ENCODE measurements around the gene AMDHD2.
A peak's percentile ranks its signal among the peaks of the same experiment; 100 is the strongest.

Gene AMDHD2

DNA sequence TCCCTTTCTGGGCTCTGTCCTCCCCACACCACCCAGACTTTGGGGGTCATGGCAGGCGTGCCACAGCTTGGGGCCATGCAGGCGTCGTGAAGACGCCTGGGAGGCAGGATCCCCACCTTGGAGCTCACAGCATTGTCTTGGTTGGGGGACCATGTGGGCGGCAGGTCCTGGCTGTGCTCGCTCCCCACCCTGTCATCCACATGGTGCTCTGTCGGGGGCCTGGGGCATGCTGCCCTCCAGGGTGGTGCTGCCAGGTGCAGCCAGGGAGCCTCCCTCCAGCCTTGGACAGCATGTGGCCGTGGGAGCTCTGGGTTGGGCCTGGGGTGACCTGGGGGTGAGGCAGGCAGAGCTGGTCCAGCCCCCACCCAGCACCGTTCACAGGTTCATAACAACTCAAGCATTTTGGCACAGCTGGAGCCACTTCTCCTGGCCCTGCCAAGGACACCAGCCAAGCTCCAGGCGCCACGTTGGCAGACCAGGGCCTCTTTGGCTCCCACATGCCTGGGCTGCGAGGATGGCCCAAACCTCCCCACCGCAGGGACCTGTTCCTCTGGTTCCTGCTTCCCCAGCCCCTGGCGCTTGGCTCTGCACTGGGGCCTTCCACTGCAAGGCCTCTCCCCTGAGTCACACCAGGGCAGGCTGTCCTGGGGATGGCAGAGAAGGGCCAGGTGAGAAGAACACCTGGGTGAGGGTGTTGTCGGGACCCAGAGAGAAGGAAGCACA, 21.5 kb upstream of the AMDHD2 start:
- Histone ChIP-seq H3K4me1 (ENCODE audit: insufficient read depth, poor library complexity, severe bottlenecking) (no peaks in the 10 kb centered on the region), H3K4me3 (ENCODE audit: severe bottlenecking) (no peak overlapping the region), H3K27me3 (ENCODE audit: insufficient read depth, poor library complexity, severe bottlenecking) (no peaks in the 10 kb centered on the region), H3K36me3 (ENCODE audit: low read depth) (0 out of 2 replicates have a peak, but pooled peaks cover 9% of the 10 kb centered on the region), H3K27ac (ENCODE audit: poor library complexity, severe bottlenecking) (no peak overlapping the region), H3K9me3 (ENCODE audit: severe bottlenecking) (no peaks in the 10 kb centered on the region)
- TF ChIP-seq, protein P1, sequence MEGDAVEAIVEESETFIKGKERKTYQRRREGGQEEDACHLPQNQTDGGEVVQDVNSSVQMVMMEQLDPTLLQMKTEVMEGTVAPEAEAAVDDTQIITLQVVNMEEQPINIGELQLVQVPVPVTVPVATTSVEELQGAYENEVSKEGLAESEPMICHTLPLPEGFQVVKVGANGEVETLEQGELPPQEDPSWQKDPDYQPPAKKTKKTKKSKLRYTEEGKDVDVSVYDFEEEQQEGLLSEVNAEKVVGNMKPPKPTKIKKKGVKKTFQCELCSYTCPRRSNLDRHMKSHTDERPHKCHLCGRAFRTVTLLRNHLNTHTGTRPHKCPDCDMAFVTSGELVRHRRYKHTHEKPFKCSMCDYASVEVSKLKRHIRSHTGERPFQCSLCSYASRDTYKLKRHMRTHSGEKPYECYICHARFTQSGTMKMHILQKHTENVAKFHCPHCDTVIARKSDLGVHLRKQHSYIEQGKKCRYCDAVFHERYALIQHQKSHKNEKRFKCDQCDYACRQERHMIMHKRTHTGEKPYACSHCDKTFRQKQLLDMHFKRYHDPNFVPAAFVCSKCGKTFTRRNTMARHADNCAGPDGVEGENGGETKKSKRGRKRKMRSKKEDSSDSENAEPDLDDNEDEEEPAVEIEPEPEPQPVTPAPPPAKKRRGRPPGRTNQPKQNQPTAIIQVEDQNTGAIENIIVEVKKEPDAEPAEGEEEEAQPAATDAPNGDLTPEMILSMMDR (IDR thresholded peaks at IDR 0.05; ENCODE audit: poor library complexity, severe bottlenecking) = no peak
- ATAC-seq (ENCODE audit: low read depth) (0 out of 3 replicates have a peak, but pooled peaks have one; percentile 7), DNase-seq (ENCODE audit: low spot score) (no peak)

DNA sequence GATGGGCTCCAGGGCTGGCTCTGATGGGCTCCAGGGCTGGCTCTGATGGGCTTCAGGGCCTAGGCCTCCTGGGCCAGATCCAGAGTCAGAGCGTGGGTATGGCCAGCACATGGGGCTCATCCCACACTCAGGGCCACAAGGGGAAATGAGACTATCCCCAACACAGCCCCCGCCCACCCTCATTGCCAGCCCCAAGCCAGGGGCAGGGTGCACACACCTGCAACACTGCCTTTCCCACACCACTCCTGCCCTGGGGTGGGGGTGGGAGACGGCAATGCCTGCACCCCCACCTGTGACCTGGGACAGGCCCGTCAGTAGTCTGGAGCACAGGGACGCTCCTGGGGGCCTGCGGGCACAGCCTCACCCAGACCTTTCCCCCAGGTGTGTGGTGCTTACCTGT, 20.7 kb upstream of the AMDHD2 start:
- Histone ChIP-seq H3K4me1 (ENCODE audit: insufficient read depth, poor library complexity, severe bottlenecking) (no peaks in the 10 kb centered on the region), H3K36me3 (ENCODE audit: low read depth) (0 out of 2 replicates have a peak, but pooled peaks cover 9% of the 10 kb centered on the region), H3K27ac (ENCODE audit: poor library complexity, severe bottlenecking) (no peak overlapping the region), H3K27me3 (ENCODE audit: insufficient read depth, poor library complexity, severe bottlenecking) (no peaks in the 10 kb centered on the region), H3K9me3 (ENCODE audit: severe bottlenecking) (no peaks in the 10 kb centered on the region), H3K4me3 (ENCODE audit: severe bottlenecking) (no peak overlapping the region)
- TF ChIP-seq, protein P1 (IDR thresholded peaks at IDR 0.05; ENCODE audit: poor library complexity, severe bottlenecking) = no peak
- no peak for DNase-seq (ENCODE audit: low spot score)
- ATAC-seq (ENCODE audit: low read depth) = no peak

DNA sequence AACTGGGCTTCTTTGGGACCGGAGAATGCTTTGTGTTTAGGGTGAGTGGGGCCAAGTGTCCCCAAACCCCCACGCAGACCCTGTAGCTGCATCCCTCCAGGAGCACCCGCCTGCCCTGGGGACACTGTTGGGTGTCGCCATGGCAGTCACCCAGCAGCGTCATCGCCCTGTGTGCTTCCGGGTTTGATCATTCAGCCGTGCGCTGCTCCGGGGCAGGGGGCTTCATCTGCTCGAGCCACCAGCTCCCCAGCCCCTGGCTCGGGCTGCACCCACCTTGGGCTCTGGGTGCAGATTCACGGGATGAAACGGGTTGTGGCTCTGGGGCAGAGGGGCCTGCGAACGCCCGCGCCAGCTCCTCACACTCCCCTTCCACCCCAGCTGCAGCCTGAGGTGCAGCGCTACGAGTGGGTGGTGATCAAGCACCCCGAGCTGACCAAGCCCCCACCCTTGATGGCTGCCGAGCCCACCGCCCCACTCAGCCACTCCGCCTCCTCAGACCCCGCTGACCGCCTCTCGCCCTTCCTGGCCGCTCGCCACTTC, 20.2 kb upstream of the AMDHD2 start:
- DNase-seq (ENCODE audit: low spot score) (no peak), ATAC-seq (ENCODE audit: low read depth) (no peak)
- H3K27ac ChIP-seq (ENCODE audit: poor library complexity, severe bottlenecking) = no peak overlapping the region
- H3K9me3 ChIP-seq (ENCODE audit: severe bottlenecking) = no peaks in the 10 kb centered on the region
- H3K4me3 ChIP-seq (ENCODE audit: severe bottlenecking) = no peak overlapping the region
- H3K27me3 ChIP-seq (ENCODE audit: insufficient read depth, poor library complexity, severe bottlenecking) = no peaks in the 10 kb centered on the region
- no peaks in the 10 kb centered on the region for H3K4me1 ChIP-seq (ENCODE audit: insufficient read depth, poor library complexity, severe bottlenecking)
- TF ChIP-seq, protein P1 (IDR thresholded peaks at IDR 0.05; ENCODE audit: poor library complexity, severe bottlenecking) = no peak
- H3K36me3 ChIP-seq (ENCODE audit: low read depth) = 0 out of 2 replicates have a peak, but pooled peaks cover 9% of the 10 kb centered on the region

DNA sequence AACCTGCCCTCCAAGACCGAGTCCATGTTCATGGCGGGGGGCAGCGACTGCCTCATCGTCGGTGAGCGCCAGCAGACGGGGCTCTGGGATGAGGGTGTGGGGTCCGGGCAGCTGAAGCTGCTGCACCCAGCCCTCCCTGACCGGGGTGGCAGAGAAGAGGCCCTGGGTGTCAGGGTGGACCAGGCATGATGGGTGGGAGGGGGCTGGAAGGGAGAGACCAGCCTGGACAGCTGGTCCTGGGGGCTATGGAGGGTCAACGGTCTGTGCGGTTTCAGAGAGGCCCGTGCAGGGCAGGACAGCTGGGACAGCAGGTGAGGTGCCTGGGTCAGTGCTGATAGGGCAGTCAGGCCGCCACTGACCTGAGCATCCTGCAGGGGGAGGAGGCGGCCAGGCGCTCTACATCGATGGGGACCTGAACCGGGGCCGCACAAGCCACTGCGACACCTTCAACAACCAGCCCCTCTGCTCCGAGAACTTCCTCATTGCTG, 19.7 kb upstream of the AMDHD2 start:
- Histone ChIP-seq H3K4me3 (ENCODE audit: severe bottlenecking) (no peak overlapping the region), H3K4me1 (ENCODE audit: insufficient read depth, poor library complexity, severe bottlenecking) (no peaks in the 10 kb centered on the region), H3K27me3 (ENCODE audit: insufficient read depth, poor library complexity, severe bottlenecking) (no peaks in the 10 kb centered on the region), H3K27ac (ENCODE audit: poor library complexity, severe bottlenecking) (no peak overlapping the region), H3K9me3 (ENCODE audit: severe bottlenecking) (no peaks in the 10 kb centered on the region), H3K36me3 (ENCODE audit: low read depth) (0 out of 2 replicates have a peak, but pooled peaks cover 9% of the 10 kb centered on the region)
- ATAC-seq (ENCODE audit: low read depth) = no peak
- TF ChIP-seq, protein P1 (IDR thresholded peaks at IDR 0.05; ENCODE audit: poor library complexity, severe bottlenecking) = no peak
- DNase-seq (ENCODE audit: low spot score) = peak; percentile 65

All from RWPE2 (cell line).